BLaER1 treated with 17β-estradiol and CSF1 and Interleukin-3, amounts not matched to agents 10 nM and 100 nM (cell line): ENCODE results near the gene DNTT.
A peak's percentile ranks its signal among the peaks of the same experiment; 100 is the strongest.

ENCODE experiments used
- H3K27ac ChIP-seq, 11 experiments: shearing (Covaris generic); formaldehyde crosslinking; 2 replicates each; pipeline ENCODE4 v1.8.1; 2022
- H3K27me3 ChIP-seq, 11 experiments: shearing (Covaris generic); formaldehyde crosslinking; 2 replicates each; pipeline ENCODE4 v1.8.1; 2022
- H3K36me3 ChIP-seq, 11 experiments: shearing (Covaris generic); formaldehyde crosslinking; 2 replicates each; pipeline ENCODE4 v1.8.1; 2022
- H3K4me1 ChIP-seq, 10 experiments: shearing (Covaris generic); formaldehyde crosslinking; 2 replicates each; pipeline ENCODE4 v1.8.1; 2022
- H3K4me2 ChIP-seq, 11 experiments: shearing (Covaris generic); formaldehyde crosslinking; 2 replicates each; pipeline ENCODE4 v1.8.1; 2022
- H3K4me3 ChIP-seq, 10 experiments: shearing (Covaris generic); formaldehyde crosslinking; 2 replicates each; pipeline ENCODE4 v1.8.1; 2022
- H3K9ac ChIP-seq, 11 experiments: shearing (Covaris generic); formaldehyde crosslinking; 2 replicates each; pipeline ENCODE4 v1.8.1; 2022
- H3K9me3 ChIP-seq, 11 experiments: shearing (Covaris generic); formaldehyde crosslinking; replicated peaks in 1 of 11; 2 replicates each; pipeline ENCODE4 v1.8.1; 2022
- H4K20me1 ChIP-seq, 11 experiments: shearing (Covaris generic); formaldehyde crosslinking; 2 replicates each; pipeline ENCODE4 v1.8.1; 2022
- Cebpa-rat ChIP-seq, 11 experiments: shearing (Covaris generic); IDR thresholded peaks; 2 replicates each; pipeline ENCODE4 v1.8.1; 2022

The DNTT gene

GRCh38 chr10:96270571-96270970 is 33.7 kb upstream of the DNTT start:
- Histone ChIP-seq H3K4me2 (peak overlapping the region; percentile 81 to 98 (median 87)), H3K36me3 (peaks cover 0 to 29% (median 8%) of the 10 kb centered on the region in 11 experiments; a peak in 11 of 22 replicates), H3K4me3 (peak overlapping the region; percentile 44 to 74 (median 52)), H3K9me3 (peaks cover 0 to 8% (median 0%) of the 10 kb centered on the region in 11 experiments; a peak in 5 of 22 replicates), H3K27me3 (no peaks in the 10 kb centered on the region), H3K27ac (peak overlapping the region in 10 of 11 experiments; percentile 45 to 85 (median 68); a peak in 20 of 22 replicates), H4K20me1 (peaks cover 0 to 19% (median 0%) of the 10 kb centered on the region in 11 experiments; a peak in 2 of 22 replicates), H3K4me1 (peaks cover 71 to 94% (median 81%) of the 10 kb centered on the region in 10 experiments), H3K9ac (peak overlapping the region; percentile 51 to 81 (median 70); a peak in 18 of 22 replicates)
- TF ChIP-seq Cebpa-rat (IDR thresholded peaks at IDR 0.05), result no peak

DNA sequence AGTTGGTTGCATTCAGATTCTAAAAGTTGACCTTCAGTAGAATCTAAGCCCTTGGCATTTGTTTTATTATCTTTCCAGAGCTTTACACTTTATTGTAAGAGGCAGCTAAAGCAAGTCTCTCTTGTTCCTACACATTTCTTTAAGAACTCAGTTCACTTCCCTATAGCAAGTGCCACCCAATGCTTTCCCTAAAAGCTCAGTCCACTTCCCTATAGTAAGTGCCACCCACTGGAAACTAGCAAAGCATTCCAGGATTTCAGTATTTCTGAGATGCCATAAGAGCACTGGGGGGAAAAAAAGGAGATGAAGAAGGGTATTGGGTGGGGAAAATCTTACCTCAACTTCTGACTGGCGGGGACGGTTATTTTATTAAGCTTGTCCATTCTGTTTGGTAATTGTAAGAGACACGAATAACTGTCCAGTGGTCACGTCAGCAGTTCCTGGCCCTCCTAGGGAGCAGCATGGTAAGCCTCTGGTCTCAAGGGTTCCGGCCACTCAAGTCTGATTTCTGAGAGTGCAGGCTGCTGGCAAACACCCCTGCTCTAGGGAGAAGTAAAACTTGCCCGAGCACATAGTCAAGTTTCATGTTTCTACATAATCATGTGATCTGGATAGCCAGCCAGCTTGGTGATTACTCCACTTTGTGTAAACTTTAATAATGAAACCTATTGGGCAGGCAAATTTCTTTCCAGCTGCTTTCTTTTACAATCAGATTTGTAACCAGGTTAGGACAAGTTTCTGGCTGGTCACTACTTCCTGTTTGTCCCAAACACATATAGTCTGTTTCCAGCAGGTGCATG is 33.0 kb upstream of the DNTT start, which contains the start of gene BLNK:
TSS of gene BLNK (minus strand) at position 554 of the 800 bp plus-strand sequence. CDS start at position 383, 171 bp downstream.
- H3K9me3 ChIP-seq, result peaks cover 0 to 7% (median 0%) of the 10 kb centered on the region in 11 experiments; a peak in 5 of 22 replicates
- peaks cover 72 to 94% (median 78%) of the 10 kb centered on the region in 10 experiments for H3K4me1 ChIP-seq
- H3K27me3 ChIP-seq, result no peaks in the 10 kb centered on the region
- peaks cover 0 to 13% (median 0%) of the 10 kb centered on the region in 11 experiments; a peak in 2 of 22 replicates for H4K20me1 ChIP-seq
- H3K36me3 ChIP-seq, result peaks cover 0 to 23% (median 4%) of the 10 kb centered on the region in 11 experiments; a peak in 11 of 22 replicates
- H3K4me2 ChIP-seq, result peak within 1 kb of the TSS; percentile 81 to 98 (median 87)
- peak within 1 kb of the TSS; percentile 44 to 74 (median 52) for H3K4me3 ChIP-seq
- no peak for TF ChIP-seq Cebpa-rat (IDR thresholded peaks at IDR 0.05)
- H3K9ac ChIP-seq, result peak within 1 kb of the TSS; percentile 51 to 81 (median 70)
- H3K27ac ChIP-seq, result peak within 1 kb of the TSS; percentile 45 to 85 (median 66)

- Histone ChIP-seq H3K27me3 (no peaks in the 10 kb centered on the region), H3K27ac (peak overlapping the region; percentile 45 to 85 (median 66); a peak in 21 of 22 replicates), H3K9ac (peak overlapping the region; percentile 1 to 81 (median 64); a peak in 18 of 22 replicates), H3K9me3 (peaks cover 0 to 12% (median 7%) of the 10 kb centered on the region in 11 experiments; a peak in 12 of 22 replicates), H3K4me1 (peaks cover 63 to 87% (median 72%) of the 10 kb centered on the region in 10 experiments), H4K20me1 (no peaks in the 10 kb centered on the region; a peak in 1 of 22 replicates), H3K36me3 (peaks cover 0 to 9% (median 0%) of the 10 kb centered on the region in 11 experiments; a peak in 1 of 22 replicates), H3K4me3 (peak overlapping the region; percentile 19 to 74 (median 50); a peak in 19 of 20 replicates), H3K4me2 (peak overlapping the region; percentile 81 to 98 (median 87))
- no peak for TF ChIP-seq Cebpa-rat (IDR thresholded peaks at IDR 0.05)
Measured at GRCh38 chr10:96272316-96273280, 31.6 kb upstream of the DNTT start.

- no peak overlapping the region for H3K9ac ChIP-seq
- H3K9me3 ChIP-seq, result peaks cover 0 to 19% (median 12%) of the 10 kb centered on the region in 11 experiments; a peak in 14 of 22 replicates
- H3K36me3 ChIP-seq, result 0 out of 22 replicates have a peak, but pooled peaks cover 0 to 4% (median 0%) of the 10 kb centered on the region in 11 experiments
- H3K4me1 ChIP-seq, result peaks cover 31 to 61% (median 47%) of the 10 kb centered on the region in 10 experiments
- no peaks in the 10 kb centered on the region for H4K20me1 ChIP-seq
- peak overlapping the region in 6 of 11 experiments; percentile 17 to 41 (median 38); a peak in 7 of 22 replicates for H3K4me2 ChIP-seq
- H3K4me3 ChIP-seq, result no peak overlapping the region
- H3K27ac ChIP-seq, result no peak overlapping the region
- no peaks in the 10 kb centered on the region for H3K27me3 ChIP-seq
- TF ChIP-seq Cebpa-rat (IDR thresholded peaks at IDR 0.05), result no peak
Measured at GRCh38 chr10:96275685-96276418, 28.4 kb upstream of the DNTT start.

- Histone ChIP-seq H3K4me2 (peak overlapping the region in 7 of 11 experiments; percentile 3 to 41 (median 37); a peak in 8 of 22 replicates), H4K20me1 (no peaks in the 10 kb centered on the region), H3K27ac (no peak overlapping the region; a peak in 1 of 22 replicates), H3K9ac (no peak overlapping the region), H3K4me3 (no peak overlapping the region), H3K9me3 (peaks cover 0 to 22% (median 16%) of the 10 kb centered on the region in 11 experiments; a peak in 16 of 22 replicates), H3K27me3 (no peaks in the 10 kb centered on the region), H3K4me1 (peaks cover 28 to 57% (median 41%) of the 10 kb centered on the region in 10 experiments), H3K36me3 (0 out of 22 replicates have a peak, but pooled peaks cover 0 to 4% (median 0%) of the 10 kb centered on the region in 11 experiments)
- TF ChIP-seq Cebpa-rat (IDR thresholded peaks at IDR 0.05), result no peak
Measured at GRCh38 chr10:96276426-96276825, 27.8 kb upstream of the DNTT start.

DNA sequence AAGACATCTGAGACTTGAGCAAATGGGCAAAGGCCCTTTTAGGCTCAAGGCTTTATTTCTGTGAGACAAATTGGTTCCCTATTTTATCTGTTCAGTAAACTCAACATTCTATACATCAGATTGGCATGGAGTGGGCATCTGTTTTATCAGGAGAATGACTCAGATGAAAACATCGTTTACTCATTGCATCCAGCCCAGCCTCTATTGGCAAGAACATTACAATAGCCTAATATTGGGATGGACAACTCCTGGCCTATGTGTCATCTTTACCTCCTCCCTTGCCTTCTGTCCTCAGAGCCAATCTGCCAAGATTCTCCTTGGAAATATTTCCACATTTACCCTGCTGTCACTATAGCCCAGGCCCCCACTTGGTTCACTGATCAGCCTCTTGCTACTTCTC is 27.4 kb upstream of the DNTT start:
- Histone ChIP-seq H3K27ac (no peak overlapping the region; a peak in 1 of 22 replicates), H4K20me1 (no peaks in the 10 kb centered on the region), H3K4me2 (peak overlapping the region in 5 of 11 experiments; percentile 20 to 41 (median 39); a peak in 4 of 22 replicates), H3K9ac (no peak overlapping the region), H3K27me3 (no peaks in the 10 kb centered on the region), H3K36me3 (0 out of 22 replicates have a peak, but pooled peaks cover 0 to 4% (median 0%) of the 10 kb centered on the region in 11 experiments), H3K4me1 (peaks cover 26 to 53% (median 37%) of the 10 kb centered on the region in 10 experiments), H3K4me3 (no peak overlapping the region), H3K9me3 (peaks cover 0 to 26% (median 18%) of the 10 kb centered on the region in 11 experiments; a peak in 16 of 22 replicates)
- TF ChIP-seq Cebpa-rat (IDR thresholded peaks at IDR 0.05), result no peak

DNA sequence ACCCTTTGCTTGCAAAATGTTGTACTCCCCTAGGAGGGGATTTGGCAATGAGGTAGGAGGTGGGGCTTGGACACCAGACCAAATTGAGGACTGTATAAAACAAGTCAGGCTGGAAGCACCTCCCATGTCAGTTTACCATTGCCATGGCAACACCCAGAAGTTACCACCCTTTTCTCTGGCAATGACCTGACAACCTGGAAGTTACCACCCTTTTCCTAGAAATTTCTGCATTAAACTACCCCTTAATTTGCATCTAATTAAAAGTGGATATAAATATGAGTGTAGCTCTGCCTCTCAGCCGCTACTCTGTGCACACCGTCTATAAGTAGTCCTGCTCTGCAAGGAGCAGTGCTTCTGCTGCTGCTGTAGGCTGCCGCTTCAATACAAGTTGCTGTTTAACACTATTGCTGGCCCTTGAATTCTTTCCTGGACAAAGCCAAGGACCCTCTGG is 25.0 kb upstream of the DNTT start:
- no peaks in the 10 kb centered on the region for H4K20me1 ChIP-seq

More for the DNA sequence above, 25.0 kb upstream of the DNTT start:
- H3K9ac ChIP-seq, result no peak overlapping the region
- H3K27ac ChIP-seq, result no peak overlapping the region
- H3K4me2 ChIP-seq, result peak overlapping the region in 4 of 11 experiments; percentile 1 to 14 (median 5); a peak in 1 of 22 replicates
- H3K4me1 ChIP-seq, result peaks cover 2 to 41% (median 13%) of the 10 kb centered on the region in 10 experiments
- no peaks in the 10 kb centered on the region for H3K27me3 ChIP-seq
- TF ChIP-seq Cebpa-rat (IDR thresholded peaks at IDR 0.05), result no peak
- H3K9me3 ChIP-seq, result peaks cover 0 to 42% (median 29%) of the 10 kb centered on the region in 11 experiments; a peak in 17 of 22 replicates
- no peak overlapping the region for H3K4me3 ChIP-seq
- peaks cover 0 to 4% (median 0%) of the 10 kb centered on the region in 11 experiments; a peak in 1 of 22 replicates for H3K36me3 ChIP-seq
